Sigmoid colon (tissue), 7 donors: ENCODE measurements around the gene MRTFA. TPM values are rescaled to one million over a fixed set of nuclear protein-coding genes. Genes with fewer than 3 reads are reported as not detected.

ENCODE experiments used
- DNase-seq: peaks from one replicate; pipeline ENCODE4 v3.0.0-alpha.2; 2019
- H3K27ac ChIP-seq, 4 donors: fragments of 200-600 bp; sonication (generic); one replicate each; pipeline ENCODE4 v1.5.1; 2016 to 2019; ENCODE audit warnings: mild to moderate bottlenecking in 1 of 4
- H3K27me3 ChIP-seq, 3 donors: fragments of 200-600 bp; sonication (generic); one replicate each; pipeline ENCODE4 v1.5.1; 2019; ENCODE audit warnings: mild to moderate bottlenecking in 1 of 3
- H3K36me3 ChIP-seq, 4 donors: fragments of 200-600 bp; sonication (generic); one replicate each; pipeline ENCODE4 v1.5.1; 2016 to 2019
- H3K4me1 ChIP-seq, 4 donors: fragments of 200-600 bp; sonication (generic); one replicate each; pipeline ENCODE4 v1.5.1; 2017 to 2019
- H3K4me3 ChIP-seq, 4 donors: fragments of 200-600 bp; sonication (generic); one replicate each; pipeline ENCODE4 v1.5.1; 2017 to 2019; ENCODE audit warnings: mild to moderate bottlenecking in 2 of 4, moderate library complexity in 1 of 4
- H3K9me3 ChIP-seq, 4 donors: fragments of 200-600 bp in 3 of 4; sonication (generic) in 3 of 4; one replicate each; pipeline versions ENCODE4 v1.5.1 to v1.6.1; 2013 to 2019
- CTCF ChIP-seq, 4 experiments: fragments of 450-650 bp in 3 of 4; fragments of 200-600 bp in 1 of 4; IDR thresholded peaks; one replicate each; pipeline ENCODE4 v1.5.1; 2016 to 2019; ENCODE audit warnings: antibody characterized with exemption in 4 of 4, mild to moderate bottlenecking in 3 of 4, moderate library complexity in 2 of 4
- EP300 ChIP-seq, 4 donors: sonication (generic); formaldehyde crosslinking; IDR thresholded peaks; one replicate each; pipeline ENCODE4 v1.6.1; 2017; ENCODE audit warnings: antibody characterized with exemption in 4 of 4
- POLR2A ChIP-seq, 2 donors: fragments of 450-650 bp; IDR thresholded peaks; one replicate each; pipeline ENCODE4 v1.6.1; 2016; ENCODE audit warnings: antibody characterized with exemption in 2 of 2, mild to moderate bottlenecking in 2 of 2, moderate library complexity in 2 of 2
- POLR2AphosphoS5 ChIP-seq, 4 donors: sonication (generic); formaldehyde crosslinking; IDR thresholded peaks; one replicate each; pipeline ENCODE4 v1.6.1; 2017; ENCODE audit warnings: antibody characterized with exemption in 4 of 4
- WGBS, 2 donors: extraction: QIAGEN DNeasy Blood & Tissue Kit; methylation state at CpG; one replicate each; pipeline ENCODE4 v1.1.7; 2013; 5-methylcytosine and 5-hydroxymethylcytosine counted together
- intact Hi-C: fragments of 100-400 bp; cut with DNase I; formaldehyde crosslinking; loops from one replicate; pipeline ENCODE4 v1.15.1; 2023
- polyA plus RNA-seq, 3 donors: library from polyadenylated mRNA; stranded (reverse); fragments of 200-250 nt; gene quantifications; one replicate each; pipeline ENCODE4 v1.2.3, GENCODE V29; 2013
- total RNA-seq, 4 donors: library from RNA; depleted of rRNA; stranded (reverse); fragments of >200 nt; gene quantifications; one replicate each; pipeline ENCODE4 v1.1.0, GENCODE V29; 2016
- donor health status: healthy with polysubstance abuse.
- donor health status: Bipolar disorder and iron deficiency.
- donor health status: healthy.

MRTFA gene
- total and polyA plus RNA-seq, 7 donors = 10.8 to 104 (median 29.2) TPM

- Histone ChIP-seq H3K4me1 (peaks cover 0 to 16% (median 7%) of the 10 kb centered on the region in 4 donors), H3K36me3 (peaks cover 23 to 65% (median 40%) of the 10 kb centered on the region in 4 donors), H3K4me3 (no peak overlapping the region), H3K27ac (peak overlapping the region in 2 of 4 donors; percentile 35 to 40), H3K27me3 (no peaks in the 10 kb centered on the region), H3K9me3 (no peaks in the 10 kb centered on the region)
- DNase-seq = no peak
- WGBS, 2 donors = 92 to 97% methylated on average over 10 of the region's 10 CpGs
- intact Hi-C loops = no loop called here
- TF ChIP-seq POLR2AphosphoS5 (IDR thresholded peaks at IDR 0.05) = no peak
- TF ChIP-seq CTCF (IDR thresholded peaks at IDR 0.05) = no peak
- TF ChIP-seq POLR2A (IDR thresholded peaks at IDR 0.05) = no peak
- TF ChIP-seq EP300 (IDR thresholded peaks at IDR 0.05) = no peak
Observed at GRCh38 chr22:40416267-40416570, 220.3 kb downstream of the MRTFA start.

- Histone ChIP-seq H3K4me1 (peaks cover 0 to 16% (median 7%) of the 10 kb centered on the region in 4 donors), H3K9me3 (no peaks in the 10 kb centered on the region), H3K36me3 (peaks cover 18 to 65% (median 43%) of the 10 kb centered on the region in 4 donors), H3K27me3 (no peaks in the 10 kb centered on the region), H3K4me3 (no peak overlapping the region), H3K27ac (peak overlapping the region in 2 of 4 donors; percentile 35 to 40)
- TF ChIP-seq EP300 (IDR thresholded peaks at IDR 0.05) (no peak), POLR2A (IDR thresholded peaks at IDR 0.05) (no peak), POLR2AphosphoS5 (IDR thresholded peaks at IDR 0.05) (peak in 1 of 4 donors; percentile 18), CTCF (IDR thresholded peaks at IDR 0.05) (no peak)
- intact Hi-C loops = no loop called here
- DNase-seq = no peak
- WGBS, 2 donors = 55 to 77% methylated on average over 19 of the region's 19 CpGs
Observed at GRCh38 chr22:40415531-40416266, 220.8 kb downstream of the MRTFA start.

- WGBS, 2 donors = 77 to 85% methylated on average over 10 of the region's 10 CpGs
- no peaks in the 10 kb centered on the region for H3K27me3 ChIP-seq
- no peak for DNase-seq
- H3K27ac ChIP-seq = peak overlapping the region in 3 of 4 donors; percentile 16 to 40 (median 35)
- no peak for TF ChIP-seq EP300 (IDR thresholded peaks at IDR 0.05)
- no peak for TF ChIP-seq POLR2A (IDR thresholded peaks at IDR 0.05)
- TF ChIP-seq POLR2AphosphoS5 (IDR thresholded peaks at IDR 0.05) = no peak
- no peak for TF ChIP-seq CTCF (IDR thresholded peaks at IDR 0.05)
- H3K4me3 ChIP-seq = no peak overlapping the region
- peaks cover 0 to 16% (median 7%) of the 10 kb centered on the region in 4 donors for H3K4me1 ChIP-seq
- intact Hi-C loops = no loop called here
- peaks cover 11 to 65% (median 42%) of the 10 kb centered on the region in 4 donors for H3K36me3 ChIP-seq
- no peaks in the 10 kb centered on the region for H3K9me3 ChIP-seq
Observed at GRCh38 chr22:40414838-40415505, 221.5 kb downstream of the MRTFA start.

GRCh38 chr22:40414311-40414710, 222.2 kb downstream of the MRTFA start:
- Histone ChIP-seq H3K27me3 (no peaks in the 10 kb centered on the region), H3K4me3 (no peak overlapping the region), H3K9me3 (no peaks in the 10 kb centered on the region), H3K4me1 (peaks cover 0 to 16% (median 7%) of the 10 kb centered on the region in 4 donors), H3K36me3 (peaks cover 13 to 65% (median 42%) of the 10 kb centered on the region in 4 donors), H3K27ac (peak overlapping the region in 3 of 4 donors; percentile 16 to 40 (median 29))
- intact Hi-C loops = no loop called here
- WGBS, 2 donors = 72 to 79% methylated on average over 3 of the region's 3 CpGs
- no peak for TF ChIP-seq EP300 (IDR thresholded peaks at IDR 0.05)
- TF ChIP-seq POLR2AphosphoS5 (IDR thresholded peaks at IDR 0.05) = no peak
- no peak for TF ChIP-seq POLR2A (IDR thresholded peaks at IDR 0.05)
- TF ChIP-seq CTCF (IDR thresholded peaks at IDR 0.05) = no peak
- DNase-seq = no peak
